GM12878 (cell line): ENCODE data around the gene RFFL. TPM values are rescaled to one million over a fixed set of nuclear protein-coding genes. Genes with fewer than 3 reads are reported as not detected.
"Not testable (repeated sequence)": the region's sequence is repeated elsewhere in the genome, so short reads cannot be mapped to it uniquely, and the experiment has no call there.

Experiments
- ATAC-seq: fragments of 200-7000 bp; cut with Tn5 transposase; 3 replicates; pipeline ENCODE4 v1.9.1; 2020; ENCODE audit warnings: mild to moderate bottlenecking, moderate library complexity
- BruUV-seq: library from RNA; stranded (reverse); fragments of 400-500 nt; replicated peaks from 2 replicates; lab custom pipeline; 2021; lab: Mats Ljungman, UMichigan
- CTCF ChIA-PET: fragments of 300-600 bp; sonication (Branson Sonifier 250); formaldehyde crosslinking; extraction: SDS; loops from one replicate; lab custom pipeline; 2021; ENCODE audit warnings: inconsistent platforms; lab: Yijun Ruan, JAX
- POLR2A ChIA-PET: fragments of 350-600 bp; formaldehyde crosslinking; extraction: SDS; loops from one replicate; lab custom pipeline; 2021; ENCODE audit warnings: inconsistent platforms; lab: Charles Lee
- RAD21 ChIA-PET: fragments of 300-600 bp; sonication (Branson Sonifier 250); formaldehyde crosslinking; loops from one replicate; lab custom pipeline; 2023; ENCODE audit warnings: antibody characterized with exemption; ENCODE audit not compliant: unreplicated experiment; lab: Charles Lee
- SMC1A ChIA-PET: fragments of 300-600 bp; sonication (Branson Sonifier 250); formaldehyde crosslinking; loops from one replicate; lab custom pipeline; 2023; ENCODE audit not compliant: unreplicated experiment, uncharacterized antibody; lab: Charles Lee
- DNase-seq: peaks from one replicate; pipeline ENCODE4 v3.0.0-alpha.2; 2011; ENCODE audit warnings: low read depth, low spot score
- FAIRE-seq: peaks from 3 replicates; lab custom pipeline; 2011; peaks lifted over from hg19 to GRCh38; lab: Jason Lieb, UNC
- H2AFZ ChIP-seq: 2 replicates; pipeline ENCODE4 v1.6.0; 2011; ENCODE audit warnings: low read depth, low read length, control low read depth; ENCODE audit not compliant: control insufficient read depth
- H3K27ac ChIP-seq: 2 replicates; pipeline ENCODE4 v1.5.1; 2011; ENCODE audit warnings: control low read depth; ENCODE audit not compliant: control insufficient read depth, insufficient read depth
- H3K27me3 ChIP-seq, 2 experiments: replicated peaks in 1 of 2; 2 replicates each; pipeline versions ENCODE4 v1.6.0 to v1.6.1; 2011; ENCODE audit warnings: low read length in 1 of 2; ENCODE audit not compliant: control insufficient read depth in 2 of 2, insufficient read depth in 2 of 2
- H3K36me3 ChIP-seq, 2 experiments: 2 replicates each; pipeline ENCODE4 v1.5.1; 2011; ENCODE audit warnings: low read length in 1 of 2; ENCODE audit not compliant: control insufficient read depth in 2 of 2, insufficient read depth in 2 of 2
- H3K4me1 ChIP-seq: 2 replicates; pipeline ENCODE4 v1.6.1; 2011; ENCODE audit warnings: mild to moderate bottlenecking, low read length, moderate library complexity, mixed read lengths; ENCODE audit not compliant: control insufficient read depth, insufficient read depth
- H3K4me2 ChIP-seq: 2 replicates; pipeline ENCODE4 v1.6.0; 2011; ENCODE audit warnings: control low read depth; ENCODE audit not compliant: control insufficient read depth, insufficient read depth
- H3K4me3 ChIP-seq: fragments of 200-600 bp; sonication (generic); 2 replicates; pipeline ENCODE4 v1.5.1; 2016
- H3K79me2 ChIP-seq: 2 replicates; pipeline ENCODE4 v1.6.0; 2011; ENCODE audit warnings: low read length; ENCODE audit not compliant: control insufficient read depth, insufficient read depth
- H3K9ac ChIP-seq: 2 replicates; pipeline ENCODE4 v1.8.0; 2011; ENCODE audit warnings: low read length, control low read depth, mixed read lengths; ENCODE audit not compliant: control insufficient read depth, insufficient read depth
- H3K9me3 ChIP-seq: replicated peaks from 3 replicates; pipeline ENCODE4 v1.5.1; 2011; ENCODE audit warnings: mild to moderate bottlenecking, low read length; ENCODE audit not compliant: control insufficient read depth, insufficient read depth
- H4K20me1 ChIP-seq: 2 replicates; pipeline ENCODE4 v1.6.0; 2011; ENCODE audit not compliant: control insufficient read depth, insufficient read depth
- BACH1 ChIP-seq: fragments of 450-650 bp; IDR thresholded peaks from 2 replicates; pipeline ENCODE4 v1.6.1; 2017; ENCODE audit warnings: mild to moderate bottlenecking, borderline replicate concordance
- BCL11A ChIP-seq: IDR thresholded peaks from 2 replicates; pipeline ENCODE4 v1.6.1; 2011; ENCODE audit warnings: low read depth, low read length
- WGBS: methylation state at CpG from one replicate; pipeline ENCODE4 v1.1.6; 2016; ENCODE audit warnings: low lambda C conversion rate; ENCODE audit not compliant: insufficient replicate concordance, insufficient coverage; ENCODE audit errors: missing lambda C conversion rate; 5-methylcytosine and 5-hydroxymethylcytosine counted together
- in situ Hi-C: fragments of 300-500 bp; cut with MboI; formaldehyde crosslinking; loops from 9 replicates; pipeline ENCODE4 v1.14.3; 2018; ENCODE audit warnings: mixed read lengths
- intact Hi-C: fragments of 100-400 bp; cut with micrococcal nuclease; formaldehyde crosslinking; loops from one replicate; pipeline ENCODE4 v1.14.2; 2022; ENCODE audit not compliant: unreplicated experiment
- polyA plus RNA-seq, 11 experiments: library from polyadenylated mRNA; depleted of rRNA in 4 of 11; unstranded in 6 of 11; stranded (reverse) in 5 of 11; fragments of >200 nt; fragmentation: Nextera tagmentation in 4 of 11; fragmentation: Illumina TruSeq in 1 of 11; extraction: Ambion mirVana in 4 of 11; extraction: Trizol in 1 of 11; gene quantifications; 1 replicate in 1 of 11; 2 replicates in 10 of 11; pipeline versions ENCODE4 v1.2.1 to v1.2.3, GENCODE V29; 2011 to 2016; ENCODE audit warnings: inconsistent platforms in 2 of 11, missing spikeins in 2 of 11, low read depth in 1 of 11
- total RNA-seq, 4 experiments: library from RNA; depleted of rRNA in 3 of 4; stranded (reverse); fragments of >200 nt in 3 of 4; fragmentation: Illumina TruSeq in 1 of 4; extraction: Trizol in 1 of 4; gene quantifications; 2 replicates each; pipeline versions ENCODE4 v1.2.1 to v1.2.3, GENCODE V29; 2013 to 2021

RFFL gene
- total and polyA plus RNA-seq, 10 of the 15 experiments (the other 5 are each of a cell fraction or from before 2014, with no cell fraction given) = 4.7 to 56.1 (median 26.9) TPM

DNA sequence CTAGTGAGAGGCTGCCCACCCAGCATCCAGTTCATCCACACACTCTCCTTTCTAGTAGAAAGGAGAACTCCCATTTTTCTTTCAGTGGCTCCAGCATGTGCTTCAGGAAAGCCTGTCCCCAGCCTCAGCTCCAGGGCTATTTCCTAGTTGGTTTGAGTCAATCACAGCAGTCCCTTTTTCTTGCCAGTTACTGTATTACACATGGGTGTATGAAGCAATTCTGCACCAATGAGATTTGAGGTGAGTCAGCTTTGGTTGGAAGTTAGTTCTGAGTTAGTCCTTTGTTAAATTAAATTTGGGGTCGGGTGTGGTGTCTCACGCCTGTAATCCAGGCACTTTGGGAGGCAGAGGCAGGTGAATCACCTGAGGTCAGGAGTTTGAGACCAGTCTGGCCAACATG is 31.4 kb upstream of the RFFL start (continued):
- TF ChIP-seq BACH1 (no peak), BCL11A (no peak)

DNA sequence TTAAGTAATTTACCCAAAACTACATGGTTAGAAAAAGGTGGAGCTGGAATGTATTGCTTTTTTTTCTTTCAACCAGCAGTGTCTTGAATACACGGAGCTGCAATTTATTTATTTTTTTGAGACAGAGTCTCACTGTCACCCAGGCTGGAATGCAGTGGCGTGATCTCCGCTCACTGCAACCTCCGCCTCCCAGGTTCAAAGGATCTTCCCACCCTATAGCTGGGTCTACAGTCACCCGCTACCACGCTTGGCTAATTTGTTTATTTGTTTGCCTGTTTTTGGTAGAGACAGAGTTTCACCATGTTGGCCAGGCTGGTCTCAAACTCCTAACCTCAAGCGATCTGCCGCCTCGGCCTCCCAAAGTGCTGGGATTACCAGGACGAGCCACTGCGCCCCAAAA is 27.2 kb upstream of the RFFL start:
- FAIRE-seq, ATAC-seq, DNase-seq, H4K20me1 ChIP-seq, H3K27me3 ChIP-seq, intact Hi-C loops, H3K9me3 ChIP-seq, BruUV-seq, H3K4me2 ChIP-seq, H3K9ac ChIP-seq, H2AFZ ChIP-seq, H3K4me1 ChIP-seq, H3K4me3 ChIP-seq, H3K36me3 ChIP-seq, H3K27ac ChIP-seq: not testable (repeated sequence)
- ChIA-PET POLR2A (interaction anchor here (1.8 to 2.5 kb wide), 5 partner anchors 13 to 110 kb away, joined by 6 to 24 read pairs (median 8); partner anchors contain the start of gene RFFL), SMC1A (interaction anchor here (0.7 to 14.7 kb wide), 14 partner anchors 9 to 109 kb away, joined by 3 to 534 read pairs (median 6); partner anchors contain the start of gene RFFL), RAD21 (interaction anchor here (1.4 to 17.8 kb wide), 3 partner anchors 23 to 96 kb away, joined by 4 to 452 read pairs (median 9); partner anchors contain the start of gene RFFL), CTCF (interaction anchor here (0.9 to 4.8 kb wide), 16 partner anchors 10 to 547 kb away, joined by 3 to 40 read pairs (median 6); partner anchors contain the start of genes FNDC8 and RAD51D)
- in situ Hi-C loops = loop anchor here (5.0 kb wide), 1 partner anchor 93 kb away; no protein-coding TSS in a partner anchor
- H3K79me2 ChIP-seq = peaks cover 35% of the 10 kb centered on the region
- 96% methylated on average over 11 of the region's 11 CpGs for WGBS
